WTC11 (cell line): ENCODE results near the gene SYT8. TPM values are rescaled to one million over a fixed set of nuclear protein-coding genes. Genes with fewer than 3 reads are reported as not detected.

Experiments
- ATAC-seq: fragments of 200-7000 bp; cut with Tn5 transposase; 2 replicates; pipeline ENCODE4 v1.10.0; 2021; ENCODE audit warnings: mild to moderate bottlenecking, moderate library complexity
- CTCF ChIA-PET: fragments of 300-600 bp; sonication (Branson Sonifier 250); formaldehyde crosslinking; loops from one replicate; lab custom pipeline; 2021; ENCODE audit warnings: antibody characterized with exemption; lab: Charles Lee
- POLR2A ChIA-PET: fragments of 350-600 bp; sonication (Branson Sonifier 250); formaldehyde crosslinking; loops from one replicate; lab custom pipeline; 2021; ENCODE audit warnings: antibody characterized with exemption; lab: Charles Lee
- DNase-seq: peaks from one replicate; pipeline ENCODE4 v3.0.0; 2021; ENCODE audit warnings: low spot score
- H3K27ac Mint-ChIP-seq: 2 replicates; pipeline ENCODE4 v1.8.0; 2021; ENCODE audit warnings: mixed read lengths
- H3K27me3 Mint-ChIP-seq: 2 replicates; pipeline ENCODE4 v1.8.0; 2021; ENCODE audit warnings: low read depth, mild to moderate bottlenecking, moderate library complexity, mixed read lengths
- H3K36me3 Mint-ChIP-seq: 2 replicates; pipeline ENCODE4 v1.8.0; 2021; ENCODE audit warnings: mixed read lengths
- H3K4me1 Mint-ChIP-seq: 2 replicates; pipeline ENCODE4 v1.8.0; 2022; ENCODE audit warnings: mixed read lengths
- H3K4me3 Mint-ChIP-seq: 2 replicates; pipeline ENCODE4 v1.8.0; 2021; ENCODE audit warnings: mild to moderate bottlenecking, moderate library complexity, mixed read lengths
- H3K9me3 Mint-ChIP-seq: 2 replicates; pipeline ENCODE4 v1.8.0; 2021; ENCODE audit warnings: mixed read lengths
- AR ChIP-seq: fragments of 250-450 bp; sonication (Bioruptor Pico); IDR thresholded peaks from 2 replicates; pipeline ENCODE4 v1.9.0; 2021; ENCODE audit warnings: mild to moderate bottlenecking
- ARID4B ChIP-seq: sonication (generic); formaldehyde crosslinking; IDR thresholded peaks from 2 replicates; pipeline ENCODE4 v1.8.0; 2023; ENCODE audit warnings: missing genetic modification reagents, mild to moderate bottlenecking, borderline replicate concordance
- ATF3 ChIP-seq: sonication (generic); formaldehyde crosslinking; conservative IDR thresholded peaks from 2 replicates; pipeline ENCODE4 v1.8.1; 2022; ENCODE audit warnings: mild to moderate bottlenecking, missing genetic modification reagents
- CREB1 ChIP-seq: sonication (generic); formaldehyde crosslinking; IDR thresholded peaks from 2 replicates; pipeline ENCODE4 v1.8.0; 2023; ENCODE audit warnings: mild to moderate bottlenecking, missing genetic modification reagents
- ELF4 ChIP-seq: sonication (generic); formaldehyde crosslinking; IDR thresholded peaks from 2 replicates; pipeline ENCODE4 v1.8.1; 2022; ENCODE audit warnings: low read depth, mild to moderate bottlenecking, moderate library complexity, missing genetic modification reagents
- EMX1 ChIP-seq: fragments of 250-450 bp; sonication (Bioruptor Pico); IDR thresholded peaks from 2 replicates; pipeline ENCODE4 v1.8.0; 2021; ENCODE audit warnings: mild to moderate bottlenecking
- ETV6 ChIP-seq: sonication (generic); formaldehyde crosslinking; IDR thresholded peaks from 2 replicates; pipeline ENCODE4 v1.8.1; 2022; ENCODE audit warnings: mild to moderate bottlenecking, missing genetic modification reagents
- HMGXB4 ChIP-seq: sonication (generic); formaldehyde crosslinking; IDR thresholded peaks from 2 replicates; pipeline ENCODE4 v1.8.1; 2023; ENCODE audit warnings: mild to moderate bottlenecking, moderate library complexity, missing genetic modification reagents
- MYBL2 ChIP-seq: sonication (generic); formaldehyde crosslinking; IDR thresholded peaks from 2 replicates; pipeline ENCODE4 v1.8.1; 2023; ENCODE audit warnings: mild to moderate bottlenecking, moderate library complexity, missing genetic modification reagents
- NFATC4 ChIP-seq: fragments of 250-450 bp; sonication (Bioruptor Pico); IDR thresholded peaks from 2 replicates; pipeline ENCODE4 v1.9.0; 2021; ENCODE audit warnings: mild to moderate bottlenecking
- NFYB ChIP-seq: sonication (generic); formaldehyde crosslinking; conservative IDR thresholded peaks from 2 replicates; pipeline ENCODE4 v1.8.0; 2022; ENCODE audit warnings: low read depth, missing genetic modification reagents
- NR3C1 ChIP-seq: sonication (generic); formaldehyde crosslinking; conservative IDR thresholded peaks from 2 replicates; pipeline ENCODE4 v1.8.1; 2023; ENCODE audit warnings: low read depth, mild to moderate bottlenecking, missing genetic modification reagents
- PRRX2 ChIP-seq: fragments of 250-450 bp; sonication (Bioruptor Pico); IDR thresholded peaks from 2 replicates; pipeline ENCODE4 v1.8.0; 2021; ENCODE audit warnings: mild to moderate bottlenecking
- RELA ChIP-seq: sonication (generic); formaldehyde crosslinking; IDR thresholded peaks from 2 replicates; pipeline ENCODE4 v1.8.1; 2022; ENCODE audit warnings: missing genetic modification reagents, mild to moderate bottlenecking, borderline replicate concordance
- ZBTB21 ChIP-seq: sonication (generic); formaldehyde crosslinking; IDR thresholded peaks from 2 replicates; pipeline ENCODE4 v1.8.1; 2023; ENCODE audit warnings: mild to moderate bottlenecking, missing genetic modification reagents, borderline replicate concordance
- ZBTB43 ChIP-seq: sonication (generic); formaldehyde crosslinking; IDR thresholded peaks from 2 replicates; pipeline ENCODE4 v1.8.1; 2023; ENCODE audit warnings: mild to moderate bottlenecking, missing genetic modification reagents
- ZNF138 ChIP-seq: sonication (generic); formaldehyde crosslinking; conservative IDR thresholded peaks from 2 replicates; pipeline ENCODE4 v1.8.1; 2022; ENCODE audit warnings: mild to moderate bottlenecking, moderate library complexity, missing genetic modification reagents
- ZNF219 ChIP-seq: sonication (generic); formaldehyde crosslinking; IDR thresholded peaks from 2 replicates; pipeline ENCODE4 v1.8.0; 2023; ENCODE audit warnings: missing genetic modification reagents, mild to moderate bottlenecking, borderline replicate concordance
- ZNF512 ChIP-seq: sonication (generic); formaldehyde crosslinking; IDR thresholded peaks from 2 replicates; pipeline ENCODE4 v1.8.1; 2022; ENCODE audit warnings: missing genetic modification reagents, borderline replicate concordance
- total RNA-seq: library from RNA; stranded (reverse); gene quantifications from 3 replicates; pipeline ENCODE4 v1.2.3, GENCODE V29; 2021

SYT8 gene
- total RNA-seq, 1 experiment from 2014 or later: 0.37 TPM

- Mint-ChIP-seq H3K36me3 (no peaks in the 10 kb centered on the region), H3K4me3 (no peak overlapping the region), H3K9me3 (no peaks in the 10 kb centered on the region), H3K27ac (no peak overlapping the region), H3K4me1 (no peaks in the 10 kb centered on the region; the same call in 1 of the 2 replicates), H3K27me3 (no peaks in the 10 kb centered on the region)
- ChIA-PET CTCF (interaction anchor here (0.9 to 2.4 kb wide), 3 partner anchors 18 to 59 kb away, joined by 3 to 6 read pairs (median 3); no protein-coding TSS in a partner anchor), POLR2A (no interaction called here)
- DNase-seq (no peak), ATAC-seq (no peak)
- TF ChIP-seq AR (CRISPR knock-in tag) (no peak), ELF4 (CRISPR knock-in tag) (no peak), ZNF138 (CRISPR knock-in tag) (no peak), ATF3 (CRISPR knock-in tag) (no peak), MYBL2 (no peak), PRRX2 (CRISPR knock-in tag) (no peak), ZNF219 (CRISPR knock-in tag) (no peak), CREB1 (CRISPR knock-in tag) (no peak), NFYB (CRISPR knock-in tag) (no peak), ZNF512 (CRISPR knock-in tag) (no peak), ZBTB21 (CRISPR knock-in tag) (no peak), EMX1 (no peak), ARID4B (no peak), ZBTB43 (CRISPR knock-in tag) (no peak), HMGXB4 (CRISPR knock-in tag) (no peak), NR3C1 (CRISPR knock-in tag) (no peak), RELA (CRISPR knock-in tag) (no peak), ETV6 (CRISPR knock-in tag) (no peak), NFATC4 (CRISPR knock-in tag) (no peak)
Observed at GRCh38 chr11:1858576-1858975, 23.8 kb downstream of the SYT8 start.
